ENCODE data around the gene ERBB4. TPM values are rescaled to one million over a fixed set of nuclear protein-coding genes. Genes with fewer than 3 reads are reported as not detected.

The ERBB4 gene
- total and polyA plus RNA-seq, 2 of the 8 experiments (the other 6 are each of a cell fraction or from before 2014, with no cell fraction given) = 0.34 to 1.3 TPM

- H4K20me1 ChIP-seq (replicated peaks in 1 of 2; ENCODE audit: control insufficient read depth in 1 of 2, insufficient read depth in 2 of 2, low read length in 2 of 2) = no peaks in the 10 kb centered on the region
- H3K18ac ChIP-seq (ENCODE audit: extremely low read depth, low read length) = no peak overlapping the region
- no peak overlapping the region for H3K27ac ChIP-seq (ENCODE audit: low read depth, low read length)
- TF ChIP-seq E2F6 (IDR thresholded peaks at IDR 0.05) = no peak
- TF ChIP-seq KDM5A (IDR thresholded peaks at IDR 0.05; ENCODE audit: low read length) = no peak
- TF ChIP-seq NRF1 (IDR thresholded peaks at IDR 0.05; ENCODE audit: low read depth, low read length) = no peak
- TF ChIP-seq SP2 (IDR thresholded peaks at IDR 0.05; ENCODE audit: low read length) = no peak
- no peak for TF ChIP-seq POLR2A (IDR thresholded peaks at IDR 0.05; ENCODE audit: control extremely low read depth in 1 of 2, low read depth in 2 of 2, low read length in 2 of 2)
- no peak for TF ChIP-seq RBBP5 (IDR thresholded peaks at IDR 0.05; ENCODE audit: borderline replicate concordance, low read depth, low read length)
- no peak for TF ChIP-seq FOSL1 (IDR thresholded peaks at IDR 0.05; ENCODE audit: insufficient read depth, low read depth, low read length)
- TF ChIP-seq RFX5 (IDR thresholded peaks at IDR 0.05; ENCODE audit: borderline replicate concordance, low read depth, low read length) = no peak
- TF ChIP-seq, protein P1, sequence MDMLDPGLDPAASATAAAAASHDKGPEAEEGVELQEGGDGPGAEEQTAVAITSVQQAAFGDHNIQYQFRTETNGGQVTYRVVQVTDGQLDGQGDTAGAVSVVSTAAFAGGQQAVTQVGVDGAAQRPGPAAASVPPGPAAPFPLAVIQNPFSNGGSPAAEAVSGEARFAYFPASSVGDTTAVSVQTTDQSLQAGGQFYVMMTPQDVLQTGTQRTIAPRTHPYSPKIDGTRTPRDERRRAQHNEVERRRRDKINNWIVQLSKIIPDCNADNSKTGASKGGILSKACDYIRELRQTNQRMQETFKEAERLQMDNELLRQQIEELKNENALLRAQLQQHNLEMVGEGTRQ (IDR thresholded peaks at IDR 0.05; ENCODE audit: low read length) = no peak
- no peak for TF ChIP-seq TBP (IDR thresholded peaks at IDR 0.05; ENCODE audit: low read depth, low read length)
- TF ChIP-seq, protein P2, sequence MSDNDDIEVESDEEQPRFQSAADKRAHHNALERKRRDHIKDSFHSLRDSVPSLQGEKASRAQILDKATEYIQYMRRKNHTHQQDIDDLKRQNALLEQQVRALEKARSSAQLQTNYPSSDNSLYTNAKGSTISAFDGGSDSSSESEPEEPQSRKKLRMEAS (IDR thresholded peaks at IDR 0.05) = no peak
- TF ChIP-seq EGR1 (IDR thresholded peaks at IDR 0.05; ENCODE audit: borderline replicate concordance, low read depth, low read length) = no peak
- 85% methylated on average over 2 of the region's 4 CpGs; no CpG with 5 or more reads in 1 of the 2 experiments for WGBS, 2 experiments (ENCODE audit: extremely low coverage in 1 of 2, insufficient coverage in 1 of 2, insufficient read length in 1 of 2, insufficient replicate concordance in 2 of 2, low coverage in 1 of 2, low lambda C conversion rate in 2 of 2, missing lambda C conversion rate in 1 of 2)
- no peak overlapping the region for H3K4me2 ChIP-seq (ENCODE audit: insufficient read depth in 1 of 2, low read depth in 2 of 2, low read length in 2 of 2)
- no peak overlapping the region for H3K9ac ChIP-seq (replicated peaks in 1 of 4; ENCODE audit: extremely low read depth in 1 of 4, low read depth in 3 of 4, low read length in 3 of 4)
- DNase-seq (ENCODE audit: low read depth in 1 of 2, low spot score in 2 of 2) = no peak
- H3K9me3 ChIP-seq (ENCODE audit: insufficient read depth in 2 of 2, low read depth in 1 of 2, low read length in 1 of 2) = no peaks in the 10 kb centered on the region
- POLR2A ChIA-PET (ENCODE audit: partially characterized antibody) = no interaction called here
- H3K36me3 ChIP-seq (ENCODE audit: control insufficient read depth in 2 of 4, insufficient read depth in 4 of 4, low read length in 3 of 4) = no peaks in the 10 kb centered on the region
- H4K8ac ChIP-seq (ENCODE audit: extremely low read depth, insufficient read depth, low read length) = no peak overlapping the region
- H3K14ac ChIP-seq (ENCODE audit: insufficient read length) = no peak overlapping the region
- H3K79me2 ChIP-seq (ENCODE audit: control insufficient read depth in 1 of 2, insufficient read depth in 2 of 2, low read length in 2 of 2) = no peaks in the 10 kb centered on the region
- no peaks in the 10 kb centered on the region for H3K27me3 ChIP-seq (replicated peaks in 1 of 4; ENCODE audit: control insufficient read depth in 3 of 4, extremely low read depth in 1 of 4, insufficient read depth in 3 of 4, low read length in 3 of 4)
- H4K91ac ChIP-seq (replicated peaks; ENCODE audit: insufficient read length, low read length) = no peak overlapping the region
- no peak for FAIRE-seq
- no peaks in the 10 kb centered on the region for H3K4me1 ChIP-seq (replicated peaks in 1 of 4; ENCODE audit: control insufficient read depth in 3 of 4, insufficient read depth in 4 of 4, low read length in 3 of 4)
- H3K23ac ChIP-seq (ENCODE audit: insufficient read length) = no peak overlapping the region
- H4K5ac ChIP-seq (ENCODE audit: insufficient read length, low read depth, low read length) = no peak overlapping the region
- no peak overlapping the region for H2BK12ac ChIP-seq (ENCODE audit: low read depth, low read length)
- CTCF ChIA-PET (ENCODE audit: partially characterized antibody) = no interaction called here
- no peak overlapping the region for H3K56ac ChIP-seq (replicated peaks; ENCODE audit: insufficient read length, low read depth, low read length)
- no peak overlapping the region for H2BK5ac ChIP-seq (ENCODE audit: low read depth, low read length)
- H2AFZ ChIP-seq (ENCODE audit: low read length) = no peak overlapping the region
- H3K23me2 ChIP-seq (ENCODE audit: low read depth, low read length) = no peaks in the 10 kb centered on the region
- H3K79me1 ChIP-seq (ENCODE audit: low read depth, low read length) = no peaks in the 10 kb centered on the region
- no peak overlapping the region for H2BK15ac ChIP-seq (ENCODE audit: low read length)
- no peak overlapping the region for H2BK20ac ChIP-seq (ENCODE audit: low read length)
- H3K4ac ChIP-seq (replicated peaks; ENCODE audit: insufficient read length, low read depth, low read length) = no peak overlapping the region
- no peak overlapping the region for H2AK5ac ChIP-seq (ENCODE audit: low read depth, low read length)
- H2BK120ac ChIP-seq (replicated peaks; ENCODE audit: low read depth, low read length) = no peak overlapping the region
- H3K4me3 ChIP-seq (ENCODE audit: extremely low read depth in 1 of 4, insufficient read depth in 2 of 4, low read depth in 3 of 4, low read length in 4 of 4) = no peak overlapping the region
These were observed 211.3 kb downstream of the ERBB4 start for GRCh38 chr2:212327171-212327809.
